ENCODE measurements around the gene RPL22L1.
"Not testable (repeated sequence)": the region's sequence is repeated elsewhere in the genome, so short reads cannot be mapped to it uniquely, and the experiment has no call there.

The RPL22L1 gene

DNA sequence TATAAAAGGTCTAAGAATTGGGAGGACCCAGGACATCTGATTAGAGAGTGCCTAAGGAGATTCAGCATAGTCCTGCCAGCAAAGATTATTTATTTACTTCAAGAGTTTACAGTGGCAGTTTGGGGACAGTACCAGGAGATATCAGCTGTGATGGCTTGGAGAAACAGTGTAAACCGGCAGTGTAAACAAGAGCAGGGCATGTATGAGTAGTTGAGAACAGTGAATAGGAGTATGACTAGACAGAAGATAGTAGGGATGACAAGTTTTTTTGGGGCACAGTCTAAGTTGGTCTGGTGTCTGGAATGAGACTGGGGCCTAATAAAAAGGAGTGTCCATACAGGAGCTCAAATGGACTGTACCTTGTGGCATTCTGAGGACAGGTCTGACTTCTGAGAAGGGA is 51.7 kb downstream of the RPL22L1 start:
- H3K27ac ChIP-seq (ENCODE audit: low read depth, low read length); H3K9ac ChIP-seq (ENCODE audit: low read length); H3K27me3 ChIP-seq (ENCODE audit: control insufficient read depth in 1 of 2, insufficient read depth in 2 of 2, low read length in 2 of 2); H3K4me3 ChIP-seq (ENCODE audit: low read depth in 1 of 2, low read length in 2 of 2); H3K4me1 ChIP-seq (ENCODE audit: insufficient read depth, low read length); H3K36me3 ChIP-seq (ENCODE audit: insufficient read depth, low read length); H3K9me3 ChIP-seq (ENCODE audit: low read length): not testable (repeated sequence)

GRCh38 chr3:170817471-170817870 is 52.5 kb downstream of the RPL22L1 start:
- not testable (repeated sequence) for H3K4me1 ChIP-seq (ENCODE audit: insufficient read depth, low read length); H3K27ac ChIP-seq (ENCODE audit: low read depth, low read length); H3K27me3 ChIP-seq (ENCODE audit: control insufficient read depth in 1 of 2, insufficient read depth in 2 of 2, low read length in 2 of 2); H3K36me3 ChIP-seq (ENCODE audit: insufficient read depth, low read length); H3K9me3 ChIP-seq (ENCODE audit: low read length); H3K4me3 ChIP-seq (ENCODE audit: low read depth in 1 of 2, low read length in 2 of 2); H3K9ac ChIP-seq (ENCODE audit: low read length)

DNA sequence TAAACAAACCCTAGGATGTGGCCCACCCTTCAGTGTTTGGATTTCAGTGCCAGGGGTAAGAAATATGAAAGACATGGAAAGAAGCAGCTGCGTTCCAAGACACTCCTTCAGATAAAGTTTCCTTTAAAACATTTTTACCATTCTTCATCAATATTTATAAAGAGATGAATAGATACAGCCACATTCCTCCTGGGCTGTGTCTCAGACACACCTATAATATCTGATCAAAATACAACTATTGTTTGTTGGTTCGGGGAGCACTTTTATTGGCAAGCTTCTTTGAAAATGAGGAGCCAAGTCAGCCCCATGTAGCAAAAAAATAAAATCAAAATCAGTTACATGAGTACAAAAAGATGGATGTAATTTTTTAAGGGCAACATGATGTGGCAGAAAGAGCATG is 53.2 kb downstream of the RPL22L1 start:
- Histone ChIP-seq H3K27ac (ENCODE audit: low read depth, low read length) (no peak overlapping the region), H3K27me3 (ENCODE audit: control insufficient read depth in 1 of 2, insufficient read depth in 2 of 2, low read length in 2 of 2) (no peaks in the 10 kb centered on the region), H3K4me1 (ENCODE audit: insufficient read depth, low read length) (no peaks in the 10 kb centered on the region), H3K9ac (ENCODE audit: low read length) (no peak overlapping the region), H3K9me3 (ENCODE audit: low read length) (no peaks in the 10 kb centered on the region), H3K4me3 (ENCODE audit: low read depth in 1 of 2, low read length in 2 of 2) (no peak overlapping the region), H3K36me3 (ENCODE audit: insufficient read depth, low read length) (no peaks in the 10 kb centered on the region)

DNA sequence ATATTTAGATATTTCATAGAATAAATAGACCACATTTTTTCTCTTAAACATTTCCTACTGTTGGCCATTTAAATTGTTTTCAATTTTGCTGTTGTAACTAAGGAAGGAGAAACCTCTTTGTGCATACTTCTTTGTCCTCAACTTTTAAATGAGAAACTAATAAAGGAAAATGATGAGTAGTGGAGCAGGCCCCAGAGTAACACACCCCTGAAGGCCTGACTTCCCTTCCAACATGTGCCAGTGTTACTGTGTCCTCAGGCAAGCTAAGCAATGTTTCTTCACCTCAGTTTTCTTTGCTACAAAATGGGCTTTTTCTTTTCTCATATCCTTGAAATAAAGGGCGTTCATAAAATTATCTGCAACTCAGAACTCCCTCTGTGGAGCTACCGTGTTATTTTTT is 53.7 kb downstream of the RPL22L1 start:
- Histone ChIP-seq H3K36me3 (ENCODE audit: insufficient read depth, low read length) (no peaks in the 10 kb centered on the region), H3K27ac (ENCODE audit: low read depth, low read length) (no peak overlapping the region), H3K4me3 (ENCODE audit: low read depth in 1 of 2, low read length in 2 of 2) (no peak overlapping the region), H3K9me3 (ENCODE audit: low read length) (no peaks in the 10 kb centered on the region), H3K9ac (ENCODE audit: low read length) (no peak overlapping the region), H3K27me3 (ENCODE audit: control insufficient read depth in 1 of 2, insufficient read depth in 2 of 2, low read length in 2 of 2) (no peaks in the 10 kb centered on the region), H3K4me1 (ENCODE audit: insufficient read depth, low read length) (no peaks in the 10 kb centered on the region)

- Histone ChIP-seq H3K9ac (ENCODE audit: low read length) (no peak overlapping the region), H3K27ac (ENCODE audit: low read depth, low read length) (no peak overlapping the region), H3K4me1 (ENCODE audit: insufficient read depth, low read length) (no peaks in the 10 kb centered on the region), H3K27me3 (ENCODE audit: control insufficient read depth in 1 of 2, insufficient read depth in 2 of 2, low read length in 2 of 2) (no peaks in the 10 kb centered on the region), H3K4me3 (ENCODE audit: low read depth in 1 of 2, low read length in 2 of 2) (no peak overlapping the region), H3K36me3 (ENCODE audit: insufficient read depth, low read length) (no peaks in the 10 kb centered on the region), H3K9me3 (ENCODE audit: low read length) (no peaks in the 10 kb centered on the region)
Measured at GRCh38 chr3:170815936-170816335, 54.1 kb downstream of the RPL22L1 start.

DNA sequence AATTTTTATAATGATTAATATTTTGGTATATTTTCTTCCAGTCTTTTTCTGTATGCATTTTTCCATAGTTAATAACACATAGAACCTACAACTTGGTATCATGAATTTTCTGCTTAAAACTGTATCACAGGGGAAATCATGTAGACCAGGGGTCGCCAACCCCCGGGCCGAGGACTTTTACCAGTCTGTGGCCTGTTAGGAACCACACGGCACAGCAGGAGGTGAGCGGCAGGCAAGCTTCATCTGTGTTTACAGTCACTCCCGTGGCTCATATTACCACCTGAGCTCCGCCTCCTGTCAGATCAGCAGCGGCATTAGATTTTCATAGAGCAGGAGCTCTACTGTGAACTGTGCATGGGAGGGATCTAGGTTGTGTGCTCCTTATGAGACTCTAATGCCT is 54.7 kb downstream of the RPL22L1 start:
- no peak overlapping the region for H3K27ac ChIP-seq (ENCODE audit: low read depth, low read length)
- no peaks in the 10 kb centered on the region for H3K36me3 ChIP-seq (ENCODE audit: insufficient read depth, low read length)
- H3K4me1 ChIP-seq (ENCODE audit: insufficient read depth, low read length) = no peaks in the 10 kb centered on the region
- no peaks in the 10 kb centered on the region for H3K9me3 ChIP-seq (ENCODE audit: low read length)
- no peak overlapping the region for H3K4me3 ChIP-seq (ENCODE audit: low read depth in 1 of 2, low read length in 2 of 2)
- H3K27me3 ChIP-seq (ENCODE audit: control insufficient read depth in 1 of 2, insufficient read depth in 2 of 2, low read length in 2 of 2) = no peaks in the 10 kb centered on the region
- no peak overlapping the region for H3K9ac ChIP-seq (ENCODE audit: low read length)
